Measurements from ENCODE around the gene KRTAP10-9.
"Not testable (repeated sequence)": the region's sequence is repeated elsewhere in the genome, so short reads cannot be mapped to it uniquely, and the experiment has no call there.

Gene KRTAP10-9

DNA sequence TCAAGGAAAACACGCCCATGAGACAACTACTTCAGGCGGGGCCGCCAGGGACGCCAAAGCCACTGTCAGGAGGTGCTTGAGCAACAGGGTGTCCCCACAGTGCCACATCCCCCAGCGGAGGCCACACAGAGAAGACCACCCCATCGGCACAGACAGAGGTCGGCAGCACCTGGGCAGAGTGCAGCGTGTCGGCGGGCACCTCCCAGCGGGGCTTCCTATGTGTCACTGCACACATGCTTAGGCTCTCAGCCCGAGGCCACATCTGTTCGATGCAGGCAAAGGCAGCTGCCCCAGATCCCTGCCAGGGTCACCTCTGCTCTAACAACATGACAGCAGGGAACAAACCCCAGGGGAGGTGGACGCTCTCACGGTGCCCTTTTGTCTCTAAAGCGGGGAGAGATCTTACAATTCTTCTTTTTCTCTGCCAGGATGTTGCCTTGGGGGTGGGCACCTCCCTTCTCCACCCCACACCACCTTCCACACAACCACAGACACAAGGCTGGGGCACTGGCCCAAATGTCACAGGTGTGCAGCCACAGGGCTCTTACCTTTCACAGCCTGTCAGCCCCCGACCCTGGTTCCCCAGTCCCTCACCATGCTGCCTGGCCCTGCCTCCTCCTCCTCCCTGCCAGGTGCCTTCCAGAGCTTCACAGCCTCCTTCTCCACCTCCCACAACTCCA lies 10.8 kb upstream of the KRTAP10-9 start:
- DNase-seq: no peak

DNA sequence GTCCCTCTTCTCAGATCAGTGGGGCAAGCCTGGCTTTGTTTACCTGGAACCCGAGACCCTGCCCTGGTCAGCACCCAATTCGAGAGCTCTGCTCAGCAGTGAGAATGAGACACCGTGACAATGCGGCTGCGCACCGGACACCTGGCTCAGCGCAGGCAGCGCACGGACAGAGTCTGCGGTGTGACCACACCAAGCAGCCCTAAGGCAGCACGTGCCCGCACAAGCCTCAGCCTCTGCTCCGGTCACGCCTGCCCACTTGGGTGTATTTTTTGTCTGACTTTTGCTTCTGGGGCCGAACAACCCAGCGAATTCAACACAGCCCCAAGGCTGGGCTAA lies 10.3 kb upstream of the KRTAP10-9 start:
- no peak for DNase-seq

DNA sequence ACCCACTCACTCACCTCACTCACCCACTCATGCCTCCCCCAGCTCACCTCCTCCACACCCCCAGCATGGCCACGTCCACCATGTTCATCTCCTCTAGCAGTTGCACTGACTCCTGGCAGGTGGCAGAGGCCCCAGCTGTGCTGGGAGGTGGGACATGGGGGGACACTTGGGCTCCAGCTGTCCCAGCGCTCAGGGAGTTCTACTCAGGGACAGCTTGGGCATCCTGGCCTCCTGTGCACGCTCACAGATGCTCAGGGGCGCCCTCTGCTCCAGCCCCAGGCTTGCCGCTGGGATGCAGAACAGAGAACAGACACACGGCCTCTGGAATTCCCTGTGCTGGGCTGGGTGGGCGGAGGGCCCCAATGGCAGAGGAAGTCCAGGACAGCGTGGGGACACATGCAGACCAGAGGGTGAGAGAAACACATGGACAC lies 9.8 kb upstream of the KRTAP10-9 start:
- no peak for DNase-seq

GRCh38 chr21:44618504-44618903 lies 8.4 kb upstream of the KRTAP10-9 start:
- DNase-seq: no peak

DNA sequence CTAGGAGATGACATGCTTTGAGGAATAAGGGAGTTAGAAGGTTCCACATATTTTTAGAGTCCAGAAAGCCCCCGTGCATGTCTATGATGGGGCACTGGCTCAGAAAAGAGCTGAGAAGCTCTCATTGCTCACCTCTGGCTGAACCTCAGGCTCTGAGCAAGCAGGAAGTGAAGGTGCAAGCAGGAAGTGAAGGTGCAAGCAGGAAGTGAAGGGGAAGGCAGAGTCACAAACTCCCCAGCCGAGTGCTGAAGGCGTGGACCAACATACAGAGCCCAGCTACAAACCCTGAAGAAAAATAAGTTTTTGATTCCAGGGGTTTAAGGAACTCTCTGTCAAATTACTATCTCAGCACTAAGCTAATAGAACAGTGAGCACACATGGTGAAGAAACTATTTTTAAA lies 8.0 kb upstream of the KRTAP10-9 start:
- peak; percentile 50 for DNase-seq

DNA sequence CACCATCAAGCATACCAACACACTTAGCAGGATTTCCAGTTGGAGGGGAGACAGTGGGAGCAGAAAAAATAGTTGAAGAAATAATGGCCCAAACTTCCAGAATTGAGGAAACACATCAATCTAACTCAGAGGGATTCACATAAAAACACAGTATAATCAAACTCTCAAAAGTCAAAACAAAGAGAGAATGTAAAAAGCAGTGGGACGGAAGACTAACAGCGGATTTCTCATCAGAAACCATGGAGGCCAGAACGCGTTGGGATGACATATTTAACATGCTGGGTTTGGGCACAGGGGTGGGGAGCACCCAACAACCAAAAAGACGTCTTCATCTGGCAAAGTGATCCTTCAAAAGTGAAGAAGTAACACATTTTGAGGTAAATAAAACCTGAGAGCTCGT lies 7.0 kb upstream of the KRTAP10-9 start:
- DNase-seq: no peak

DNA sequence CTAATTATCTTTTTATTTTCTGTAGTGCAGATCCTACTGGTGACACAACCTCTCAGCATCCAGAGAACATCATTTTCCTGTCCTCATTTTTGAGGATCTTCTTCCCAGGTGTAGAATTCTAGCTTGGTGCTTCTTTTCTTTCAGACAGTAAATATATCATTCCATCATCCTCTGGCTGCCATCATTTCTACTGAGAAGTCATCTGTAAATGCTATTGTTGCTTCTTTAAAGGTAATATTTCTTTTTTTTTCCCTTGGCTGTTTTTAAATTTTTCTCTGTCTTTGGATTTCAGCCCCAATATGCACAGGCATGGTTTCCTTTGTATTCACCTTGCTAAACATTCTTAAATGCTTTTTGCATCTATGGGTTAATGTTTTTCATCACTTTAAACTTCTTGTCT lies 3.3 kb upstream of the KRTAP10-9 start:
- no peak for DNase-seq

DNA sequence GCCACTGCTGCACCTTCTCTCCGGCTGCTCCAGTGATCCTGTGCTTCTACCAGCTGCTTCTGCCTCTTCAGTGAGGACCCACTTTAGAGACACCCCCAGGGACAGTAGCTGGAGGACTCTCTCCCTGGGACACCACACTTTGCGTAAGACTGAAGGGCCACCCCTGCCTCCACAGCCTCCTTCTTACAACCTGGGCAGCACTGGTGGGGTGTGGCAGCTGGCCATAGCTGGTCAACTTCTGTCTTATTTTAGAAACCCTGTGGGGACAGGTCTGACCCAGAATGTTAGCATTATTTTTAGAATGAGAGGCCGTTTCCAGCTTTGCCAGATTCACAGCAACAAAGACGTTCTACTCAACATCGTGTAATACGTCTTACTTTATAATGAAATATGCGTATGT lies 1.1 kb upstream of the KRTAP10-9 start:
- no peak for DNase-seq

DNA sequence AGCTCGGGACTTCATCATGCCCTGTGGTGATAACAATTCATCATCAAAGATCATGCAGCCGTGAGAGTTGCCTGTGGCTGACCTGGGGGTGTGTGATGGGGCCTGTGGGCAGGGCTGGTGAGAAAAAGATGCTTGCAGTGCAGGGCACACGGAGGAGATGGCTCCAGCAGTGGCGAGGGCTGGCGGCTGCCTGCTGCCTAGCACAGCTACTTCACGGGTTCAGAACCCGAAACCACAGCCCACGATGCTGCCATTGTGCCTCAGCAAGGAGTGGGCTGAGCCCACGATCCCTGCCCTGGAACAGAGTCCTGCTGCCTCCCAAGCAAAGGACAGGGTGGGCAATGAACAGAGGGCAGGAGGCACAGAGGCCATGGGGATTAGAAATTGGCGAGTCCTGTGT lies 631 bp upstream of the KRTAP10-9 start:
- no peak for DNase-seq

DNA sequence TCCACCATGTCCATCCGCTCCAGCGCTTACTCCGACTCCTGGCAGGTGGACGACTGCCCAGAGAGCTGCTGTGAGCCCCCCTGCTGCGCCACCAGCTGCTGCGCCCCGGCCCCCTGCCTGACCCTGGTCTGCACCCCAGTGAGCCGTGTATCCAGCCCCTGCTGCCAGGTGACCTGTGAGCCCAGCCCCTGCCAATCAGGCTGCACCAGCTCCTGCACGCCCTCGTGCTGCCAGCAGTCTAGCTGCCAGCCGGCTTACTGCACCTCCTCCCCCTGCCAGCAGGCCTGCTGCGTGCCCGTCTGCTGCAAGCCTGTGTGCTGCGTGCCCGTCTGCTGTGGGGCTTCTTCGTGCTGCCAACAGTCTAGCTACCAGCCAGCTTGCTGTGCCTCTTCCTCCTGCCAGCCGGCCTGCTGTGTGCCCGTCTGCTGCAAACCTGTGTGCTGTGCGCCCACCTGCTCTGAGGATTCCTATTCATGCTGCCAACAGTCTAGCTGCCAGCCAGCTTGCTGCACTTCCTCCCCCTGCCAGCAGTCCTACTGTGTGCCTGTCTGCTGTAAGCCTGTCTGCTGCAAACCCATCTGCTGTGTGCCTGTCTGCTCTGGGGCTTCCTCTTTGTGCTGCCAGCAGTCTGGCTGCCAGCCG lies 409 bp downstream of the KRTAP10-9 start:
- not testable (repeated sequence) for DNase-seq

DNA sequence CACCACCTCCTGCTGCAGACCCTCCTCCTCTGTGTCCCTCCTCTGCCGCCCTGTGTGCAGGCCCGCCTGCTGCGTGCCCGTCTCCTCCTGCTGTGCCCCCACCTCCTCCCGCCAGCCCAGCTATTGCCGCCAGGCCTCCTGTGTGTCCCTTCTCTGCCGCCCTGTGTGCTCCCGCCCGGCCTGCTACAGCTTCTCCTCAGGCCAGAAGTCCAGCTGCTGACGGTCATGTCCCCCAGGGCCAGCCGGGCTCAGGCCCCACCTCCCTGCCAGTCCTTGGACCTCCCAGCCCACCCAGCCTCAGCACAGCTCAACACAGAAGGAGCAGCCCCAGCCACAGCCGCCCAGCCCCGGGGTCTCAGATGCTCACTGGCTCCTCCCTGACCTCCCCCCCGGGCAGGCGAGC lies 939 bp downstream of the KRTAP10-9 start:
- DNase-seq: not testable (repeated sequence)

DNA sequence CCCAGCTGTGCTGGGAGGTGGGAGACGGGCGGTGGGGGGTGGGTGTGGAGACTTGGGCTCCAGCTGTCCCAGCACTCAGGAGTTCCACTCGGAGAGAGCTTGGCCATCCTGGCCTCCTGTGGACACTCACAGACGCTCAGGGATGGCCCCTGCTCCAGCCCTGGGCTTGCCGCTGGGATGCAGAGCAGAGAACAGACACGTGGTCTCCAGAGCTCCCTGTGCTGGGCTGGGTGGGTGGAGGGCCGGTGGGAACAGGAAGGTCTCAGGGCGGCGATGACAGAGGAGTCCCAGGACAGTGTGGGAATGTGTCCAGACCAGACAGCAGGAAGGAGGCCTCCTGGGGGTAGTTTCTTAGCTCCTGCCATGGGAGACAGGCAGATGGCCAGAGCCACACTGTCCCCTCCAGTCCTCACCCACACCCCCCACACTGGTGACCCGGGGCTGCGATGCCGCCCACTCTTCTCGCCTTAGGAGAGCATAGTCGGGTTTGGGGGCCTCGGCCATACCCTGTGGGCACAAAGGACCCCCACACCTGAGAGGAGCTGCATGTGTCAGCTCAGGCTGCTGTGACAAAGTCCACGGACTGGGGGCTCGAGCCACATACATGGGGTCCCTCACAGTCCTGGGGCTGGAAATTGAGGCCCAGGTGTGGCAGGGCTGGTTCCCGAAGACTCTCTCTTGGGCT lies 2.0 kb downstream of the KRTAP10-9 start:
- no peak for DNase-seq

- no peak for DNase-seq
Observed at GRCh38 chr21:44630440-44630839, 3.5 kb downstream of the KRTAP10-9 start.

- DNase-seq: no peak
Observed at GRCh38 chr21:44632067-44632466, 5.2 kb downstream of the KRTAP10-9 start.

DNA sequence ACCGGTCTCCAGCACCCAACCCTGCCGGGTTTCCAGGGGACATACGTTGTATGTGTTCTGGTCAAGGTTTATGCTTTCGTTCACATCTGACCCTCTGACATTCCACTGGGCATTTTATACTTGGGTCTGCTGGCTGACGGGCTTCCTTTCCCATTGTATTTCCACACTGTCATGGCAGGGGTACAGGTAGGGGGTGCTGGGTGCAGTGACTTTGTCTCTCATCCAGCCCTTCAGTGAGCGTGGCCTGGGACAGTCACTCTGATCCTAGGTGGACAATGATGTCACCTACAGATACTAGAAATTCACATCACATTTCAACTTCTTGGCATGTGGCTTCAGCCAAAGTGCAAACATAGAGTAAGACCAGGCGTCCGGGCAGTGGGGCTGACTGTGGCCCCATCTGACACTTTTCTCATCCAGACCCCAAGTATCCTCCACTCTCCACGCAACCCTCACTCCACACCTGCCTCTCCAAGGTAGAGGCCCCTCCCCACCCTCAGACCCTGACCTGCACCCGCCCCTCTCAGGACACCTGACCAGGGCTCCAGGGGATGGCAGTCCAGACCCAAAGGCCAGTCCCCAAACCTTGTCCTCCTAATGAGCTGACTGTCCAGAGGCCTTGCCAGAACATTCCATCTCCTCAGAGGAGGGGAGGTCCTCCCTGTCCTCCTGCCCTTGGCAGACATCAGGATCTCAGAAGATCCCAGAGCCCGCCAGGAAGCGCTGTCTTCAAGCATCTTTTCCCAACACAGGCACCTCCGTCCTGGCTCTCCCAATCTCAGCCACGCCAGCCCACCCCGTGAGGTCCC lies 9.5 kb downstream of the KRTAP10-9 start:
- no peak for DNase-seq

- DNase-seq: no peak
Observed at GRCh38 chr21:44637018-44637850, 10.3 kb downstream of the KRTAP10-9 start, which contains the start of gene KRTAP10-10. Gene KRTAP10-10 (plus strand): TSS chr21:44637356. CDS start chr21:44637418, 62 bp downstream.

DNA sequence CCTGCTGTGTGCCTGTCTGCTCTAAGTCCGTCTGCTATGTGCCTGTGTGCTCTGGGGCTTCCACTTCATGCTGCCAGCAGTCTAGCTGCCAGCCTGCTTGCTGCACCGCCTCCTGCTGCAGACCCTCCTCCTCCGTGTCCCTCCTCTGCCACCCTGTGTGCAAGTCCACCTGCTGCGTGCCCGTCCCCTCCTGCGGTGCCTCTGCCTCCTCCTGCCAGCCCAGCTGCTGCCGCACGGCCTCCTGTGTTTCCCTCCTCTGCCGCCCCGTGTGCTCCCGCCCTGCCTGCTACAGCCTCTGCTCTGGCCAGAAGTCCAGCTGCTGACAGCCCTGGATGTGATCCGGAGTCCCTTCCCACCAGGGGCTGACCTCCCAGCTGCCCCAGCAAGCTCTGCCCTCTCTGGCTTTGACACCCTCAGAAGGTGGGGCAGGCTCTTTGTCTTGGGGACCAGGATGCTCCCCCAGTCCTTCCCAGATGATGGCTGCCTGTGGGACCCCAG lies 11.0 kb downstream of the KRTAP10-9 start:
- DNase-seq: not testable (repeated sequence)

DNA sequence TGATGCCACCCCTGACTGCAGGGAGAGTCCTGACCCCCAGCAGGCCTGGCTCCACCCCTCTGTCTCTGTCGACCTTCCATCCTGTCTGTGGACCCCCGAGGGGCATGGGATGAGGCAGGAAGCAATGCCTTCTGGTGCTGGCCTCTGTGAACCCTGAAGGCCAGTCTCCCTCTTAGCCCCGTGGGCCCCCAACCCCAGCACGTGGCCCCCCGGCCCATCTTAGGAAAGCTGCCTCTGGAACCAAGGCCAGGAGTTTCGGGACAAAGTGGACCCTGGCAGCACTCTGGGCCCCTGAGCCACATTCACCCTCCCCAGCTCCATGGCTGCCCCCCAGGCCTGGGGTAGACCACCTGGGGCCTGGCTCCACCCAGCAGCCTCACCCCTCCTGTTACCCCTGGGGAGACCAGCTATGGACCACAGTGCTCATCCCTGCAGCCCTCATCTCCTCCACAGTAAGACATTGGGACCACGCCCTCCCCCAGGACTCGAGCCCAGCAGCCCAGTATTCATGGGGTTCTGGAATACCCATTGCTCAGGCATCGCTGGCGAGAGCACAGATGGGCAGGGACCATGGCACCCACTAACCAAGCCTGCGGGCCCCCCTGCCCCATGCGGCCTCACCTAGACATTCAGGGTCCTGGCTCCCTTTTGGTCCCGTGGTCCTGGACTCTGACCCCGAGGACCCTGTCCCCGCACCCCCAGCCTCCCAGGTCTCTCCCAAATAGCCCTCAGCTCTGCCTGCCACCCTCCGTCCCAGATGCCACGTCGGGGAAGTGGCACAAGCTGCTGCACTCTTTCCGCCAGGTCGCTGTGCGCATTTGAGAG lies 11.8 kb downstream of the KRTAP10-9 start:
- not testable (repeated sequence) for DNase-seq

- DNase-seq: no peak
Observed at GRCh38 chr21:44639331-44639655, 12.4 kb downstream of the KRTAP10-9 start.

GRCh38 chr21:44640761-44641160 lies 13.9 kb downstream of the KRTAP10-9 start:
- no peak for DNase-seq

- no peak for DNase-seq
Observed at GRCh38 chr21:44643741-44644310, 16.9 kb downstream of the KRTAP10-9 start.
